Stimulated activated CD8-positive, alpha-beta memory T cell treated with anti-CD3 and anti-CD28 coated beads, Interleukin-12 subunit alpha, Interleukin-12 subunit beta, amount 100 ng/mL, for 1 hour (primary cell): ENCODE results near the gene RSU1.
"Not testable (repeated sequence)": the region's sequence is repeated elsewhere in the genome, so short reads cannot be mapped to it uniquely, and the experiment has no call there.

Experiments used
- DNase-seq: peaks from one replicate; pipeline ENCODE4 v3.0.0-alpha.2; 2020; ENCODE audit warnings: low read depth

RSU1 gene

GRCh38 chr10:16780338-16780880 is 36.8 kb downstream of the RSU1 start:
- DNase-seq = no peak

DNA sequence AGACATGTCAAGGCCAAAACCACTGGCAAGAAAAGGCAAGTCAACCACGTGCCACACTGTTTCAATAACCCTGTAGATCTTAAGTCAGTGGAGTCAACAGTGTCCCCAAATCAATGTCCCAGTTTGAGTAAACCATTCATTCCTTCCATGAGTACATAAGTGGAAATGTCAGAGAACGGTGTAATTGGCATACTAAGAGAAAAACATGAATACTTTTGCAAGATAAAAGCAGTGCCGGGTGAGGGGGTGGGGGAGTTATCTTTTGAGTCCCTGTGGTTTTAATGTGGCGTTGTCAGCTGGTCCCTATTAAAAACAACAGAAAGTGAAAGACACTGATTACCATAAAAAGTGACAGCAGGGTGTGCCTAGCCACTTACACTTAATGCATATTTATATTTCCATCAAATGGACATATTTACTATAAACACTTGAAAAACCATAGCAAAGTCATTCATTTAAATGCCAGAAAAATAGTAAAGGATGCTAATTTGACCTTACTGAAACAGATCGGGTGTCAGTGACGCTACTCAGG is 37.8 kb downstream of the RSU1 start:
- no peak for DNase-seq

GRCh38 chr10:16777473-16778370 is 39.5 kb downstream of the RSU1 start:
- DNase-seq = no peak

DNA sequence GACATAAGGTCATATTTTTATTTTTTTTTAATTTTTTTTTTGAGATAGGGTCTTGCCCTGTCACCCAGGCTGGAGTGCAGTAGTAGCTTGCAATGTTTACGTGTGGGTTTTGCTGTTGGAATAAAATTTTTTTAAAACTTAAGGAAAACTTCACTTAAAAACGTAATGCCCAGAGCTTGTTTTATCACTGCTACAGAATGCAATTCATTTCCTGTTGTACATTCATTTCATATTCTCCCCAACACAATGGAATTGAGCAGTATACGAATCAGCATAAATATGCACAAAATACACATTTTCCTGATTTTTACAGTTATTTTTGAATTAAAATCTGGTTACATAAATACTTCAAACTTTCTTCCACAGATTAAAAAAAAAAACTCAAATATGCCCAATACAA is 40.3 kb downstream of the RSU1 start:
- no peak for DNase-seq

DNA sequence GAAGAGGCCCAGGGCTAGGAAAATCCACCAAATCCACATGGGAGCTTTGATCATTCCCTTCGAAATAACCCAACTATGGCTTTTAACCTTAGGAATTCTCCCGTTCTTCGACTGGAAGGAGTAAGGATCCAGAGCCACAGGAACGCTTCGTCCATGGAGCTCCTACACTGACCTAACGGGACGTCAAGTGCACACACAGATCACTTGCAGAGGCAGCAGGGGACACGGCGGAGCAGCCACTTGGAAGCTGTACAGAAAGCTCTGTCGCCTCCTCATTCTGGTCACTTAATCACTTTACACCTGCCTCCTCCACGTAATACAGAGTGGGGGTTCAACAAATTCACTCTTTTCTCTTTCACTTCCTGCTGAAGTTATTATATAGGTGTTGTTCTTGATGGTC is 43.9 kb downstream of the RSU1 start:
- DNase-seq = no peak

DNA sequence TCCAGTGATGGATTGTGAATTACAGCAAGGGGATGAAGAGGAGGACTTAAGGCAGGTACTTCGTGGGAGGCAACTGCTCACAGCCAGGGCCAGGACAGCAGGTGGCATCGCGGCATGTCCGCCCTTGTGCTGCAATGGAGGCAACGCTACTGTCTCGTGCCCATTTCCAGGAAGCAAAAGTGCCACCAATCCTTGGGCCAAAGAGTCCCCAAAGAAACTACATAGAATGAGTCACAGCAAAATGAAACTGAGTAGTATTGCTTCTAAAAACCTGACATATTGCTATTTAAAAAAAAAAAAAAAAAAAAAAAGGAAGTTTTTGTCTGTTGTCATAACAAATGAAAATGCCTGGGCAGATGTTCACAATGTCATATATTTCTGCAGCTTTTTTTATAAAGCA is 46.6 kb downstream of the RSU1 start:
- DNase-seq = no peak

GRCh38 chr10:16770141-16770540 is 47.1 kb downstream of the RSU1 start:
- DNase-seq = no peak

GRCh38 chr10:16769331-16769730 is 47.9 kb downstream of the RSU1 start:
- no peak for DNase-seq

DNA sequence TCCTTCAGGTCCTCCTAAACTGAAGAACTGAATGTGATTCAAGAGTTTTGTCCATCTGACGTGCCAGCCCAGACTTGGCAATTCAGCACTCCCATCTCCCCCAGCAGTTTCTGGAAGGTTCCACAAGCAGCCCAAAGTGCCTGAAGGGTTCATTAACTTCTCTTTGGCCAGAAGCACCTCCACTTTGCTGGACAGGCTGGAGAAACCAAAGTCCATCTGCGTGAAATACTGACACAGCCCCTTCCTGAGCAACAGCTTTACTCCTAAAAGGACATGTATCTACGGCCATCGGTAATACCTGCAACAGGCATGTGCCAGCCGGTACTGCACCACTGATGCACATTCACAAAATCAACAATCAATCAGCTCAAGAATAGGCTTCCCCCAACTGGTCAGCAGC is 48.5 kb downstream of the RSU1 start:
- DNase-seq = no peak

DNA sequence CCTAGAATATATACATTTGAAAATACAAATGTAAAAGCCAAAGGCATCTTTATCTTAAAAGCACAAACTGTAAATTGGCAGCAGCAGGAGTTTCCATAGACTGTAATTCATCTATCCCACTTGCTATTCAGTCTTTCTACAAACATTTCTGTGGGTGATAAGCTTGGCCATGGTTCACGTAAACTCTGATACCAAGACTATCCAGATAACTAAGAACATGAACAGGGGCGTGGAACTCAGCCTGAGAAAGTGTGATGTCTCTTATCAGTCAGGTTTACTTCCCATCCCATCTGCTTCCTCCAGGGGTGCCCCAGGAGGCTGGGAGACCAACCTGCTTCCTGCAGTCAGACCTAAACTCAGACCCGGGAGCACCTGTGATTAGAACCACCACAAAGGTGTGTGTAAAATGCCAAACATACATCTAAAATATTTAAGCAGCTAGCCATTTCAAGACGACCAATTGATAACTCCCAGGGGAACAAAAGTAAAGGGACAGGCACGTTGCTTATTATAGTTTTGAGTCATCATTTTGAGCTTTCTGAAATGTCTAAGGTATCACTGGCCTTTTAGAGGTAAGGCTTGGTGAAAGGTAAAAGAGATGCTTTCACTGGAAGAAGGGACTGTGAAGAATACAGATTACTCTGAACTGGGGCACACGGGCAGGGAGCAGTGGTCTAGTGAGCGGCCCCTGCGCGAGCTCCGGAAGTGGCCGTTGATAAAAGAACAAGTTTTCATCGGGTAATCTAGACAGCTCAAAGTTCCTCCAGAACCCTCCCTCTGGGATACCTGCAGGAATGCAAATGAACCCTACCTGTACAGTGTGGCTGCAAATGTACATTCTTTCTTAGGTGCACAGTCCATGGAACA is 51.5 kb downstream of the RSU1 start:
- DNase-seq = no peak

DNA sequence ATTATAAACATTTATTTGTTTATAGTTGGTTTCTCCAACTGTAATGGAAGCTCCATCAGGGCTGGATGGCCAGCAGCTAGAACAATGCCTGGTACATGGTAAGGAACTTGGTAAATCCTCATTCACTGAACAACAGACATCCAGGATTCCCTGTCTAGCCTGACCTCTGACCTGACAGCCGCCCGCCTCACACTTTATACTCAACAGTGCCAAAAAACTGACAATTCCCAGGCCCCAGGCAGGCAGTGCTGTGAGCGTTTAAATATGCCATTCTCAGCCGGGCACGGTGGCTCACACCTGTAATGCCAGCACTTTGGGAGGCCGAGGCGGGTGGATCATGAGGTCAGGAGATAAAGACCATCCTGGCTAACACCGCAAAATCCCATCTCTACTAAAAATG is 55.9 kb downstream of the RSU1 start:
- DNase-seq = no peak

GRCh38 chr10:16756561-16757221 is 60.5 kb downstream of the RSU1 start:
- no peak for DNase-seq

GRCh38 chr10:16754765-16755164 is 62.5 kb downstream of the RSU1 start:
- no peak for DNase-seq

GRCh38 chr10:16752849-16753248 is 64.4 kb downstream of the RSU1 start:
- not testable (repeated sequence) for DNase-seq

DNA sequence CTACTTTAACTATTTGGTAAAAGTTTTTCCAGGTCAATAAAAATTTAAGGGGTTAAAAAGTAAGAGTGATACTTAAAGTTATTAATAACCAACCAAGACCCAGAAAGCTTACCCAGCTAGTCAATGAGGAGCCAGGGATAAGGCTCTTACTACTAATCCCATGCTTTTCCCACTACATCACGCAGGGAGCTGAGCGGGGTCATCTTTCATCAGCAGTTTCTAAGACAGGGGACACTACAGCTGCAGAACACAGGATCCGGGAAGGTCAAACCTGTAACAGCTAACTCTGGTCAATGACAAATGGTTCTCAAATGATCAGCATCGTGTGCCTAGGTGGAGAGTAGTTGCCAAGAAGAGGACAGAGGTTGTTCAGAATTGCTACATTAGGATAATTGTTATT is 65.1 kb downstream of the RSU1 start:
- no peak for DNase-seq

DNA sequence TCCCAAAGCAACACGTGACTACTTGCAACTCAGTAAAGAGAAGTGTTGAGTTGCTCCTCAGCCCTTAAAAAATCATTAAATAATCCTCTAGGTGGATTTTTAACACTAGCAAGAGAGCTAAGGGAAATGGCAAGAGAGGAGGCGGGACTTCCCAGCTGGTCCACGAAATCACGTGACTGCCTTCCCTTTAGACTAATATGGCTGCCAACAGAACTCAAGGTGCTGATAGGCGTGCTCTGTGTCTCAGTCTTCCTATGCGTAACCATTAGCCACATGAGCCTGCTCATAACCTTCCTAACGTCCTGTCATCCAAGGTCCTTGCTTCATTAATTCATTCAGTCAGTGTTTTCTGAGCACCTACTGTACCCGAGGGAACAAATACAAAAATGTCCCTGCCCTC is 66.0 kb downstream of the RSU1 start:
- no peak for DNase-seq

GRCh38 chr10:16750461-16750860 is 66.8 kb downstream of the RSU1 start:
- DNase-seq = no peak

GRCh38 chr10:16748749-16749148 is 68.5 kb downstream of the RSU1 start:
- no peak for DNase-seq

- DNase-seq = no peak
Measured at GRCh38 chr10:16746856-16747255, 70.4 kb downstream of the RSU1 start.

DNA sequence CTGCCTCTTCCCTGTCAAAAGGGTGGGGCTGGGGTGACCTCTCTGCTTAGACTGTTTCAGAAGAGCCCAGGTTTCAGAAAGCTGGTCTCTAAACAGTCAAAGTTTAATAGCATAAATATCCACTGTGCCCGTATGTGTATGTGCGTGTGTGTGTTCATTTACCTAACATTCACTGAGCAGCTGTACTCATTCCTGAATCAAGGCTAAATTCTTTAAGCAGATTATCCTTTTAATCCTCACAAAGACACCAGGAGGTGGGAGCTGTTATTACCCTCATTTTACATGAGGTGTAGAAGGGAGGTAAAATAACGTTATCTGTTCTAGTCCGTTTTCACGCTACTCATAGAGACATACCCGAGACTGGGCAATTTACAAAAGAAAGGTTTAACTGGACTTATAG is 72.2 kb downstream of the RSU1 start:
- DNase-seq = no peak

GRCh38 chr10:16742165-16742960 is 74.9 kb downstream of the RSU1 start:
- DNase-seq = no peak
